H1 (cell line): ENCODE data around the gene INSM1. TPM values are rescaled to one million over a fixed set of nuclear protein-coding genes. Genes with fewer than 3 reads are reported as not detected.

ENCODE experiments used
- CTCF ChIA-PET: fragments of 300-600 bp; sonication (Branson Sonifier 250); formaldehyde crosslinking; loops from one replicate; lab custom pipeline; 2021; ENCODE audit not compliant: partially characterized antibody; lab: Charles Lee
- POLR2A ChIA-PET: fragments of 300-600 bp; sonication (Branson Sonifier 250); formaldehyde crosslinking; loops from one replicate; lab custom pipeline; 2021; ENCODE audit warnings: inconsistent platforms; ENCODE audit not compliant: partially characterized antibody; lab: Charles Lee
- DNase-seq, 2 experiments: peaks; one replicate each; pipeline versions ENCODE4 v3.0.0 to v3.0.0-alpha.2; 2010 to 2022; ENCODE audit warnings: low spot score in 2 of 2, low read depth in 1 of 2, mixed read lengths in 1 of 2
- FAIRE-seq: peaks from 2 replicates; lab custom pipeline; 2011; peaks lifted over from hg19 to GRCh38; lab: Jason Lieb, UNC
- H2AFZ ChIP-seq: 2 replicates; pipeline ENCODE4 v1.8.1; 2012; ENCODE audit warnings: low read length, inconsistent platforms
- H2AK5ac ChIP-seq: 2 replicates; pipeline ENCODE4 v1.6.1; 2013; ENCODE audit warnings: low read depth, low read length
- H2BK120ac ChIP-seq: replicated peaks from 2 replicates; pipeline ENCODE3; 2013; ENCODE audit warnings: low read depth, low read length, inconsistent platforms
- H2BK12ac ChIP-seq: 2 replicates; pipeline ENCODE4 v1.6.1; 2013; ENCODE audit warnings: low read depth, low read length
- H2BK15ac ChIP-seq: 2 replicates; pipeline ENCODE4 v1.6.1; 2013; ENCODE audit warnings: low read length
- H2BK20ac ChIP-seq: 2 replicates; pipeline ENCODE4 v1.6.1; 2013; ENCODE audit warnings: low read length
- H2BK5ac ChIP-seq: 2 replicates; pipeline ENCODE4 v1.6.1; 2013; ENCODE audit warnings: low read depth, low read length
- H3K14ac ChIP-seq: 2 replicates; pipeline ENCODE4 v1.6.1; 2013; ENCODE audit warnings: inconsistent platforms; ENCODE audit not compliant: insufficient read length
- H3K18ac ChIP-seq: 2 replicates; pipeline ENCODE4 v1.6.1; 2013; ENCODE audit warnings: low read length; ENCODE audit errors: extremely low read depth
- H3K23ac ChIP-seq: 2 replicates; pipeline ENCODE4 v1.6.1; 2013; ENCODE audit warnings: inconsistent platforms; ENCODE audit not compliant: insufficient read length
- H3K23me2 ChIP-seq: 2 replicates; pipeline ENCODE4 v1.6.1; 2013; ENCODE audit warnings: low read depth, low read length
- H3K27ac ChIP-seq: 2 replicates; pipeline ENCODE4 v1.6.1; 2011; ENCODE audit warnings: low read depth, low read length, inconsistent platforms
- H3K27me3 ChIP-seq, 4 experiments: replicated peaks in 1 of 4; 1 replicate in 1 of 4; 2 replicates in 3 of 4; pipeline versions ENCODE4 v1.6.1 to v1.8.1; 2011 to 2013; ENCODE audit warnings: low read length in 3 of 4, mild to moderate bottlenecking in 3 of 4, inconsistent platforms in 2 of 4, mixed read lengths in 2 of 4, moderate library complexity in 1 of 4; ENCODE audit not compliant: control insufficient read depth in 3 of 4, insufficient read depth in 3 of 4; ENCODE audit errors: extremely low read depth in 1 of 4
- H3K36me3 ChIP-seq, 4 experiments: 2 replicates each; pipeline versions ENCODE4 v1.6.1 to v1.8.1; 2011 to 2013; ENCODE audit warnings: mild to moderate bottlenecking in 4 of 4, low read length in 3 of 4, moderate library complexity in 2 of 4, control low read depth in 1 of 4, inconsistent platforms in 1 of 4; ENCODE audit not compliant: insufficient read depth in 4 of 4, control insufficient read depth in 2 of 4
- H3K4ac ChIP-seq: replicated peaks from 2 replicates; pipeline ENCODE3; 2013; ENCODE audit warnings: low read length, low read depth, mixed read lengths, inconsistent platforms; ENCODE audit not compliant: insufficient read length
- H3K4me1 ChIP-seq, 4 experiments: replicated peaks in 1 of 4; 1 replicate in 1 of 4; 2 replicates in 3 of 4; pipeline versions ENCODE4 v1.6.1 to v1.8.1; 2011 to 2013; ENCODE audit warnings: low read length in 3 of 4, inconsistent platforms in 2 of 4, mixed read lengths in 1 of 4; ENCODE audit not compliant: insufficient read depth in 4 of 4, control insufficient read depth in 3 of 4
- H3K4me2 ChIP-seq, 2 experiments: 2 replicates each; pipeline versions ENCODE4 v1.6.1 to v1.8.1; 2011 to 2013; ENCODE audit warnings: low read depth in 2 of 2, low read length in 2 of 2, control low read depth in 1 of 2, inconsistent platforms in 1 of 2, mild to moderate bottlenecking in 1 of 2; ENCODE audit not compliant: insufficient read depth in 1 of 2
- H3K4me3 ChIP-seq, 4 experiments: fragments of 200-600, 300-600 bp in 1 of 4; sonication (generic), shearing (Covaris generic), sonication (Bioruptor Twin) in 1 of 4; 2 replicates each; pipeline versions ENCODE4 v1.5.1 to v1.8.1; 2011 to 2016; ENCODE audit warnings: low read length in 4 of 4, low read depth in 3 of 4, control low read depth in 2 of 4, inconsistent platforms in 2 of 4, mild to moderate bottlenecking in 2 of 4, mixed read lengths in 1 of 4, moderate library complexity in 1 of 4; ENCODE audit not compliant: insufficient read depth in 2 of 4; ENCODE audit errors: extremely low read depth in 1 of 4
- H3K56ac ChIP-seq: replicated peaks from 2 replicates; pipeline ENCODE3; 2013; ENCODE audit warnings: low read depth, mild to moderate bottlenecking, mixed read lengths, low read length, inconsistent platforms; ENCODE audit not compliant: insufficient read length
- H3K79me1 ChIP-seq: 2 replicates; pipeline ENCODE4 v1.6.1; 2013; ENCODE audit warnings: low read depth, low read length, control low read depth
- H3K79me2 ChIP-seq, 2 experiments: 2 replicates each; pipeline versions ENCODE4 v1.6.1 to v1.8.1; 2012 to 2013; ENCODE audit warnings: low read length in 2 of 2, mild to moderate bottlenecking in 2 of 2, inconsistent platforms in 1 of 2; ENCODE audit not compliant: insufficient read depth in 2 of 2, control insufficient read depth in 1 of 2
- H3K9ac ChIP-seq, 4 experiments: replicated peaks in 1 of 4; 1 replicate in 1 of 4; 2 replicates in 3 of 4; pipeline versions ENCODE4 v1.6.1 to v1.8.1; 2011 to 2013; ENCODE audit warnings: low read depth in 3 of 4, low read length in 3 of 4, control low read depth in 2 of 4, mild to moderate bottlenecking in 2 of 4, moderate library complexity in 2 of 4, inconsistent platforms in 1 of 4; ENCODE audit errors: extremely low read depth in 1 of 4
- H3K9me3 ChIP-seq, 2 experiments: 2 replicates each; pipeline versions ENCODE4 v1.6.1 to v1.8.1; 2012 to 2013; ENCODE audit warnings: mild to moderate bottlenecking in 2 of 2, moderate library complexity in 2 of 2, control low read depth in 1 of 2, inconsistent platforms in 1 of 2, low read depth in 1 of 2, low read length in 1 of 2, mixed read lengths in 1 of 2; ENCODE audit not compliant: insufficient read depth in 2 of 2
- H4K20me1 ChIP-seq, 2 experiments: replicated peaks in 1 of 2; 2 replicates each; pipeline versions ENCODE3 to v1.8.1; 2011 to 2013; ENCODE audit warnings: inconsistent platforms in 2 of 2, low read length in 2 of 2, mild to moderate bottlenecking in 1 of 2; ENCODE audit not compliant: insufficient read depth in 2 of 2, control insufficient read depth in 1 of 2
- H4K5ac ChIP-seq: 2 replicates; pipeline ENCODE4 v1.6.1; 2013; ENCODE audit warnings: low read length, low read depth, mixed read lengths, inconsistent platforms; ENCODE audit not compliant: insufficient read length
- H4K8ac ChIP-seq: 2 replicates; pipeline ENCODE4 v1.8.0; 2013; ENCODE audit warnings: mild to moderate bottlenecking, moderate library complexity, low read length, inconsistent platforms; ENCODE audit not compliant: insufficient read depth; ENCODE audit errors: extremely low read depth
- H4K91ac ChIP-seq: replicated peaks from 2 replicates; pipeline ENCODE3; 2013; ENCODE audit warnings: low read length, mixed read lengths, inconsistent platforms; ENCODE audit not compliant: insufficient read length
- BACH1 ChIP-seq: IDR thresholded peaks from 2 replicates; pipeline ENCODE4 v1.6.1; 2012; ENCODE audit warnings: low read length, improper control_type of control experiment
- BCL11A ChIP-seq, 2 experiments: IDR thresholded peaks; one replicate each; pipeline ENCODE4 v1.6.1; 2011; ENCODE audit warnings: low read depth in 2 of 2, low read length in 2 of 2, mild to moderate bottlenecking in 2 of 2
- BRCA1 ChIP-seq: IDR thresholded peaks from 2 replicates; pipeline ENCODE4 v1.6.1; 2012; ENCODE audit warnings: low read depth, low read length, improper control_type of control experiment
- CREB1 ChIP-seq: IDR thresholded peaks from 2 replicates; pipeline ENCODE4 v1.6.1; 2012; ENCODE audit warnings: inconsistent platforms
- GABPA ChIP-seq: IDR thresholded peaks from 2 replicates; pipeline ENCODE4 v1.6.1; 2011; ENCODE audit warnings: mild to moderate bottlenecking, low read length, moderate library complexity, borderline replicate concordance; ENCODE audit not compliant: insufficient read depth
- KDM4A ChIP-seq: IDR thresholded peaks from one replicate; pipeline ENCODE4 v1.7.1; 2012; ENCODE audit warnings: low read depth, mild to moderate bottlenecking, moderate library complexity, low read length, inconsistent platforms; ENCODE audit not compliant: severe bottlenecking
- POLR2A ChIP-seq, 2 experiments: IDR thresholded peaks; 1 replicate in 1 of 2; 2 replicates in 1 of 2; pipeline ENCODE4 v1.6.1; 2011; ENCODE audit warnings: low read depth in 2 of 2, low read length in 2 of 2, mild to moderate bottlenecking in 2 of 2; ENCODE audit errors: control extremely low read depth in 1 of 2
- RBBP5 ChIP-seq: IDR thresholded peaks from 2 replicates; pipeline ENCODE4 v1.7.1; 2012; ENCODE audit warnings: low read depth, mild to moderate bottlenecking, inconsistent platforms, low read length, moderate library complexity, borderline replicate concordance
- RNF2 ChIP-seq: fragments of 200-900, 300-1000 bp; sonication (generic); IDR thresholded peaks from 2 replicates; pipeline ENCODE4 v1.7.1; 2016; ENCODE audit warnings: borderline replicate concordance, low read depth, mild to moderate bottlenecking, antibody characterized with exemption, low read length; ENCODE audit not compliant: poor library complexity, severe bottlenecking; ENCODE audit errors: missing control alignments
- SP4 ChIP-seq: IDR thresholded peaks from 2 replicates; pipeline ENCODE4 v1.6.1; 2012; ENCODE audit warnings: low read length, inconsistent platforms
- SUZ12 ChIP-seq: fragments of 200-600 bp; sonication (generic); IDR thresholded peaks from 2 replicates; pipeline ENCODE4 v1.6.1; 2012; ENCODE audit warnings: mild to moderate bottlenecking, inconsistent platforms, low read length, moderate library complexity, mixed read lengths
- TBP ChIP-seq: IDR thresholded peaks from 2 replicates; pipeline ENCODE4 v1.6.1; 2011; ENCODE audit warnings: low read depth, low read length, improper control_type of control experiment
- YY1 ChIP-seq: IDR thresholded peaks from 2 replicates; pipeline ENCODE4 v1.6.1; 2011; ENCODE audit warnings: low read depth, mild to moderate bottlenecking, low read length
- WGBS, 2 experiments: shearing (Covaris generic) in 1 of 2; methylation state at CpG; one replicate each; pipeline versions ENCODE4 v1.1.6 to v1.1.7; 2013 to 2015; ENCODE audit warnings: low lambda C conversion rate in 2 of 2, mixed read lengths in 2 of 2, inconsistent platforms in 1 of 2, low coverage in 1 of 2, missing lambda C conversion rate in 1 of 2; ENCODE audit not compliant: insufficient replicate concordance in 2 of 2, insufficient coverage in 1 of 2, insufficient read length in 1 of 2; ENCODE audit errors: extremely low coverage in 1 of 2, missing lambda C conversion rate in 1 of 2; 5-methylcytosine and 5-hydroxymethylcytosine counted together
- polyA plus RNA-seq, 7 experiments: library from polyadenylated mRNA; depleted of rRNA in 3 of 7; stranded (reverse) in 5 of 7; unstranded in 2 of 7; fragments of >200 nt in 5 of 7; fragments of 200-250 nt in 2 of 7; gene quantifications; 1 replicate in 5 of 7; 2 replicates in 1 of 7; 4 replicates in 1 of 7; pipeline versions ENCODE4 v1.2.1 to v1.2.3, GENCODE V29; 2011 to 2013; ENCODE audit warnings: missing spikeins in 2 of 7, mixed read lengths in 2 of 7
- total RNA-seq: library from RNA; stranded (reverse); fragmentation: NEBNext Ultra II Directional; extraction: Animal tissue kit (Norgen Biotek cat#: 25700); gene quantifications from 2 replicates; pipeline ENCODE4 v1.2.1, GENCODE V29; 2021

The INSM1 gene
- total and polyA plus RNA-seq, 2 of the 8 experiments (the other 6 are each of a cell fraction or from before 2014, with no cell fraction given), result 0.86 to 2.5 TPM

GRCh38 chr20:20362774-20363433 lies 5.0 kb upstream of the INSM1 start:
- 3% methylated on average over 6 of the region's 17 CpGs; no CpG with 5 or more reads in 1 of the 2 experiments for WGBS, 2 experiments
- Histone ChIP-seq H3K4me1 (peaks cover 0 to 17% (median 7%) of the 10 kb centered on the region in 4 experiments; a peak in 5 of 7 replicates), H3K36me3 (no peaks in the 10 kb centered on the region), H3K4me3 (peak overlapping the region; percentile 8 to 71 (median 35); a peak in 6 of 8 replicates), H3K79me1 (no peaks in the 10 kb centered on the region), H2BK120ac (no peak overlapping the region), H2BK5ac (no peak overlapping the region), H3K18ac (no peak overlapping the region; the same call in 1 of the 2 replicates), H3K23ac (no peak overlapping the region), H2BK12ac (peak overlapping the region; percentile 17; the same call in 1 of the 2 replicates), H4K20me1 (peaks cover 0 to 3% of the 10 kb centered on the region in 2 experiments), H3K9me3 (no peaks in the 10 kb centered on the region), H4K8ac (no peak overlapping the region), H3K27ac (no peak overlapping the region), H3K4ac (no peak overlapping the region), H3K23me2 (peaks cover 24% of the 10 kb centered on the region; the same call in 1 of the 2 replicates), H3K4me2 (peak overlapping the region; percentile 84 to 86), H3K14ac (no peak overlapping the region), H3K9ac (no peak overlapping the region; a peak in 1 of 7 replicates), H4K91ac (no peak overlapping the region), H2AK5ac (no peak overlapping the region), H2BK20ac (no peak overlapping the region), H3K56ac (no peak overlapping the region), H2AFZ (no peak overlapping the region; the same call in 1 of the 2 replicates), H3K79me2 (no peaks in the 10 kb centered on the region), H2BK15ac (no peak overlapping the region), H3K27me3 (peaks cover 25 to 72% (median 55%) of the 10 kb centered on the region in 4 experiments), H4K5ac (no peak overlapping the region)
- ChIA-PET POLR2A (interaction anchor here (0.7 to 1.5 kb wide), 2 partner anchors 9 to 81 kb away, joined by 3 to 6 read pairs; no protein-coding TSS in a partner anchor), CTCF (interaction anchor here (0.8 to 1.7 kb wide), 3 partner anchors 8 to 44 kb away, joined by 3 to 5 read pairs (median 4); no protein-coding TSS in a partner anchor)
- FAIRE-seq (no peak), DNase-seq (peak in 1 of 2 experiments; percentile 65)
- TF ChIP-seq KDM4A (peak; percentile 8), TBP (0 out of 2 replicates have a peak, but pooled peaks have one; percentile 26), SUZ12 (no peak), GABPA (no peak), SP4 (no peak), BRCA1 (no peak), BCL11A (IDR thresholded peaks at IDR 0.05; ENCODE audit: low read depth in 2 of 2, low read length in 2 of 2) (no peak), POLR2A (IDR thresholded peaks at IDR 0.05; ENCODE audit: control extremely low read depth in 1 of 2, low read depth in 2 of 2, low read length in 2 of 2) (no peak), YY1 (no peak), BACH1 (no peak), CREB1 (no peak), RBBP5 (0 out of 2 replicates have a peak, but pooled peaks have one; percentile 55), RNF2 (no peak)
